H1 (cell line): ENCODE results near the gene CELF6. TPM values are rescaled to one million over a fixed set of nuclear protein-coding genes. Genes with fewer than 3 reads are reported as not detected.
A peak's percentile ranks its signal among the peaks of the same experiment; 100 is the strongest.

Experiments
- CREB1 ChIP-seq: IDR thresholded peaks from 2 replicates; pipeline ENCODE4 v1.6.1; 2012; ENCODE audit warnings: inconsistent platforms
- E2F6 ChIP-seq: IDR thresholded peaks from 2 replicates; pipeline ENCODE4 v1.6.1; 2012; ENCODE audit warnings: inconsistent platforms
- RFX5 ChIP-seq: IDR thresholded peaks from 2 replicates; pipeline ENCODE4 v1.6.1; 2011; ENCODE audit warnings: low read depth, low read length, improper control_type of control experiment, borderline replicate concordance
- YY1 ChIP-seq: IDR thresholded peaks from 2 replicates; pipeline ENCODE4 v1.6.1; 2011; ENCODE audit warnings: low read depth, mild to moderate bottlenecking, low read length
- polyA plus RNA-seq, 7 experiments: library from polyadenylated mRNA; depleted of rRNA in 3 of 7; stranded (reverse) in 5 of 7; unstranded in 2 of 7; fragments of >200 nt in 5 of 7; fragments of 200-250 nt in 2 of 7; gene quantifications; 1 replicate in 5 of 7; 2 replicates in 1 of 7; 4 replicates in 1 of 7; pipeline versions ENCODE4 v1.2.1 to v1.2.3, GENCODE V29; 2011 to 2013; ENCODE audit warnings: missing spikeins in 2 of 7, mixed read lengths in 2 of 7
- total RNA-seq: library from RNA; stranded (reverse); fragmentation: NEBNext Ultra II Directional; extraction: Animal tissue kit (Norgen Biotek cat#: 25700); gene quantifications from 2 replicates; pipeline ENCODE4 v1.2.1, GENCODE V29; 2021

Gene CELF6
- total and polyA plus RNA-seq, 2 of the 8 experiments (the other 6 are each of a cell fraction or from before 2014, with no cell fraction given): 0.09 to 0.19 TPM

- TF ChIP-seq CREB1: peak; percentile 55; the same call in 1 of the 2 replicates
- no peak for TF ChIP-seq RFX5
- peak; percentile 98 for TF ChIP-seq E2F6
- peak; percentile 60; the same call in 1 of the 2 replicates for TF ChIP-seq YY1
These were observed 485 bp downstream of the CELF6 start (continued) for GRCh38 chr15:72319360-72319984.
